Measurements from ENCODE around the gene COL2A1. TPM values are rescaled to one million over a fixed set of nuclear protein-coding genes. Genes with fewer than 3 reads are reported as not detected.

Gene COL2A1
- total and polyA plus RNA-seq, 9 of the 15 experiments (the other 6 are each of a cell fraction or from before 2014, with no cell fraction given), result 0.46 TPM; not detected in 8

- Histone ChIP-seq H3K4me3 (no peak overlapping the region), H3K36me3 (ENCODE audit: control insufficient read depth, insufficient read depth, low read length) (no peaks in the 10 kb centered on the region), H2AFZ (ENCODE audit: low read depth, low read length) (no peak overlapping the region), H3K4me1 (replicated peaks in 1 of 2; ENCODE audit: control insufficient read depth in 2 of 2, insufficient read depth in 2 of 2, low read length in 2 of 2) (peaks cover 0 to 28% of the 10 kb centered on the region in 2 experiments; a peak in 3 of 5 replicates), H3K9ac (ENCODE audit: insufficient read depth in 1 of 2, low read depth in 2 of 2, low read length in 2 of 2) (no peak overlapping the region), H3K9me3 (replicated peaks; ENCODE audit: control insufficient read depth, insufficient read depth, low read depth, low read length) (no peaks in the 10 kb centered on the region), H3K27ac (ENCODE audit: extremely low read depth, low read depth, low read length) (no peak overlapping the region), H4K20me1 (replicated peaks; ENCODE audit: control insufficient read depth, insufficient read depth, low read length) (no peaks in the 10 kb centered on the region), H3K9me1 (ENCODE audit: control insufficient read depth, insufficient read depth, low read length) (no peaks in the 10 kb centered on the region), H3K27me3 (ENCODE audit: control insufficient read depth in 2 of 2, insufficient read depth in 2 of 2, low read length in 2 of 2) (peaks cover 20 to 49% of the 10 kb centered on the region in 2 experiments; a peak in 4 of 5 replicates), H3K4me2 (ENCODE audit: insufficient read depth, low read length) (no peak overlapping the region), H3K79me2 (ENCODE audit: control insufficient read depth, insufficient read depth, low read length) (no peaks in the 10 kb centered on the region)
- FAIRE-seq (no peak), ATAC-seq (no peak), DNase-seq (ENCODE audit: extremely low read depth in 1 of 4, low spot score in 3 of 4) (no peak)
- TF ChIP-seq ZNF639 (CRISPR knock-in tag; conservative IDR thresholded peaks at IDR 0.05 in 1 of 2, IDR thresholded peaks at IDR 0.05 in 1 of 2), result no peak
- no peak for TF ChIP-seq KLF10 (CRISPR knock-in tag; IDR thresholded peaks at IDR 0.05)
- no peak for TF ChIP-seq FOXK2 (conservative IDR thresholded peaks at IDR 0.05 in 1 of 2, IDR thresholded peaks at IDR 0.05 in 1 of 2; ENCODE audit: low read depth in 2 of 2)
- TF ChIP-seq ZNF324 (CRISPR knock-in tag; IDR thresholded peaks at IDR 0.05), result no peak
- no peak for TF ChIP-seq ZBTB5 (IDR thresholded peaks at IDR 0.05)
- TF ChIP-seq ILK (tag; IDR thresholded peaks at IDR 0.05; ENCODE audit: borderline replicate concordance, low read depth), result no peak
- TF ChIP-seq HES1 (IDR thresholded peaks at IDR 0.05; ENCODE audit: low read depth), result no peak
- BruUV-seq (replicated peaks), result no TSS peak
- intact Hi-C loops (cut with micrococcal nuclease), result loop anchor here (5.0 kb wide), 3 partner anchors 38 to 222 kb away; no protein-coding TSS in a partner anchor
- ChIA-PET POLR2A (no interaction called here), CTCF (ENCODE audit: low intra/inter-chr PET ratio) (no interaction called here)
- 15% methylated on average over 6 of the region's 6 CpGs for WGBS (ENCODE audit: insufficient coverage, low coverage, missing lambda C conversion rate)
- in situ Hi-C loops (cut with MboI), result loop anchor here (5.0 kb wide), 1 partner anchor 233 kb away; no protein-coding TSS in a partner anchor
Observed at GRCh38 chr12:47944685-47945340, 59.5 kb downstream of the COL2A1 start.
